Measurements from ENCODE around the gene C17orf67. TPM values are rescaled to one million over a fixed set of nuclear protein-coding genes. Genes with fewer than 3 reads are reported as not detected.

The C17orf67 gene
- total and polyA plus RNA-seq, 2 experiments from 2014 or later, result 1.2 to 1.3 TPM

- Histone ChIP-seq H3K36me3 (ENCODE audit: low read depth) (no peaks in the 10 kb centered on the region; the same call in 1 of the 2 replicates), H3F3A (ENCODE audit: insufficient read depth) (peaks cover 22% of the 10 kb centered on the region), H3K4me2 (ENCODE audit: unreplicated experiment) (no peak overlapping the region), H3K9me2 (ENCODE audit: insufficient read depth) (no peaks in the 10 kb centered on the region), H4K20me1 (ENCODE audit: insufficient read depth) (no peaks in the 10 kb centered on the region), H3K4me3 (no peak overlapping the region), H3K9me3 (ENCODE audit: low read depth) (no peaks in the 10 kb centered on the region), H3K27ac (no peak overlapping the region), H3K9ac (no peak overlapping the region), H3K27me3 (replicated peaks; ENCODE audit: insufficient read depth) (no peaks in the 10 kb centered on the region), H3K4me1 (ENCODE audit: insufficient read depth) (peaks cover 6% of the 10 kb centered on the region), H3K79me2 (ENCODE audit: insufficient read depth) (no peaks in the 10 kb centered on the region), H2AFZ (no peak overlapping the region)
- in situ Hi-C loops (cut with MboI), result no loop called here
- WGBS, 2 experiments (ENCODE audit: low coverage in 1 of 2, low lambda C conversion rate in 2 of 2, missing lambda C conversion rate in 2 of 2), result 30 to 32% methylated on average over 3 of the region's 3 CpGs
- no peak for DNase-seq
- TF ChIP-seq EZH2 (IDR thresholded peaks at IDR 0.05; ENCODE audit: insufficient read depth, poor library complexity, severe bottlenecking) (no peak), EZH2phosphoT487 (IDR thresholded peaks at IDR 0.05; ENCODE audit: insufficient read depth, low read depth) (no peak)
Observed at GRCh38 chr17:56866496-56866895, 32.8 kb upstream of the C17orf67 start.

- H3K4me2 ChIP-seq (ENCODE audit: unreplicated experiment), result no peak overlapping the region
- H3K27ac ChIP-seq, result no peak overlapping the region
- H3K79me2 ChIP-seq (ENCODE audit: insufficient read depth), result no peaks in the 10 kb centered on the region
- peaks cover 22% of the 10 kb centered on the region for H3F3A ChIP-seq (ENCODE audit: insufficient read depth)
- no peaks in the 10 kb centered on the region for H3K9me3 ChIP-seq (ENCODE audit: low read depth)
- WGBS, 2 experiments (ENCODE audit: low coverage in 1 of 2, low lambda C conversion rate in 2 of 2, missing lambda C conversion rate in 2 of 2), result 98 to 100% methylated on average over 5 of the region's 5 CpGs
- DNase-seq, result no peak
- H3K9ac ChIP-seq, result no peak overlapping the region
- H3K4me3 ChIP-seq, result no peak overlapping the region
- H4K20me1 ChIP-seq (ENCODE audit: insufficient read depth), result no peaks in the 10 kb centered on the region
- TF ChIP-seq EZH2phosphoT487 (IDR thresholded peaks at IDR 0.05; ENCODE audit: insufficient read depth, low read depth), result no peak
- no peak for TF ChIP-seq EZH2 (IDR thresholded peaks at IDR 0.05; ENCODE audit: insufficient read depth, poor library complexity, severe bottlenecking)
- no peaks in the 10 kb centered on the region for H3K9me2 ChIP-seq (ENCODE audit: insufficient read depth)
- H3K27me3 ChIP-seq (replicated peaks; ENCODE audit: insufficient read depth), result no peaks in the 10 kb centered on the region
- H2AFZ ChIP-seq, result no peak overlapping the region
- H3K36me3 ChIP-seq (ENCODE audit: low read depth), result no peaks in the 10 kb centered on the region; the same call in 1 of the 2 replicates
- H3K4me1 ChIP-seq (ENCODE audit: insufficient read depth), result peaks cover 6% of the 10 kb centered on the region
- in situ Hi-C loops (cut with MboI), result no loop called here
Observed at GRCh38 chr17:56866076-56866475, 32.4 kb upstream of the C17orf67 start.

- no peak overlapping the region for H3K4me2 ChIP-seq (ENCODE audit: unreplicated experiment)
- no peak for TF ChIP-seq EZH2phosphoT487 (IDR thresholded peaks at IDR 0.05; ENCODE audit: insufficient read depth, low read depth)
- TF ChIP-seq EZH2 (IDR thresholded peaks at IDR 0.05; ENCODE audit: insufficient read depth, poor library complexity, severe bottlenecking), result no peak
Observed at GRCh38 chr17:56863974-56864373, 30.3 kb upstream of the C17orf67 start.

GRCh38 chr17:56861899-56862298 is 28.2 kb upstream of the C17orf67 start:
- H3K27ac ChIP-seq, result no peak overlapping the region
- no peak for TF ChIP-seq EZH2 (IDR thresholded peaks at IDR 0.05; ENCODE audit: insufficient read depth, poor library complexity, severe bottlenecking)
- no peak for TF ChIP-seq EZH2phosphoT487 (IDR thresholded peaks at IDR 0.05; ENCODE audit: insufficient read depth, low read depth)
- no peaks in the 10 kb centered on the region for H3K79me2 ChIP-seq (ENCODE audit: insufficient read depth)
- no peaks in the 10 kb centered on the region for H4K20me1 ChIP-seq (ENCODE audit: insufficient read depth)
- H3K9me2 ChIP-seq (ENCODE audit: insufficient read depth), result no peaks in the 10 kb centered on the region
- no peaks in the 10 kb centered on the region for H3K9me3 ChIP-seq (ENCODE audit: low read depth)
- no peak for DNase-seq
- no peak overlapping the region for H2AFZ ChIP-seq
- in situ Hi-C loops (cut with MboI), result no loop called here
- 96% methylated on average over 3 of the region's 3 CpGs for WGBS, 2 experiments (ENCODE audit: low coverage in 1 of 2, low lambda C conversion rate in 2 of 2, missing lambda C conversion rate in 2 of 2)
- H3K4me3 ChIP-seq, result no peak overlapping the region
- H3K36me3 ChIP-seq (ENCODE audit: low read depth), result no peaks in the 10 kb centered on the region; the same call in none of the 2 replicates
- H3F3A ChIP-seq (ENCODE audit: insufficient read depth), result peaks cover 6% of the 10 kb centered on the region; the same call in 1 of the 2 replicates
- H3K9ac ChIP-seq, result no peak overlapping the region
- no peak overlapping the region for H3K4me2 ChIP-seq (ENCODE audit: unreplicated experiment)
- H3K4me1 ChIP-seq (ENCODE audit: insufficient read depth), result no peaks in the 10 kb centered on the region
- no peaks in the 10 kb centered on the region for H3K27me3 ChIP-seq (replicated peaks; ENCODE audit: insufficient read depth)

More at GRCh38 chr17:56863974-56864373, 30.3 kb upstream of the C17orf67 start:
- DNase-seq, result no peak
- Histone ChIP-seq H3K9me3 (ENCODE audit: low read depth) (no peaks in the 10 kb centered on the region), H4K20me1 (ENCODE audit: insufficient read depth) (no peaks in the 10 kb centered on the region), H3K9ac (no peak overlapping the region), H3K9me2 (ENCODE audit: insufficient read depth) (no peaks in the 10 kb centered on the region), H3K27me3 (replicated peaks; ENCODE audit: insufficient read depth) (no peaks in the 10 kb centered on the region), H3K27ac (no peak overlapping the region), H2AFZ (no peak overlapping the region), H3K4me1 (ENCODE audit: insufficient read depth) (peaks cover 6% of the 10 kb centered on the region), H3K79me2 (ENCODE audit: insufficient read depth) (no peaks in the 10 kb centered on the region), H3K36me3 (ENCODE audit: low read depth) (no peaks in the 10 kb centered on the region; the same call in 1 of the 2 replicates), H3K4me3 (no peak overlapping the region), H3F3A (ENCODE audit: insufficient read depth) (peaks cover 22% of the 10 kb centered on the region)
- WGBS, 2 experiments (ENCODE audit: low coverage in 1 of 2, low lambda C conversion rate in 2 of 2, missing lambda C conversion rate in 2 of 2), result 64 to 67% methylated on average over 3 of the region's 3 CpGs
- in situ Hi-C loops (cut with MboI), result no loop called here

- Histone ChIP-seq H3K4me1 (ENCODE audit: insufficient read depth) (no peaks in the 10 kb centered on the region), H4K20me1 (ENCODE audit: insufficient read depth) (no peaks in the 10 kb centered on the region), H2AFZ (no peak overlapping the region), H3K4me2 (ENCODE audit: unreplicated experiment) (no peak overlapping the region), H3K9ac (no peak overlapping the region), H3F3A (ENCODE audit: insufficient read depth) (no peaks in the 10 kb centered on the region), H3K36me3 (ENCODE audit: low read depth) (0 out of 2 replicates have a peak, but pooled peaks cover 8% of the 10 kb centered on the region), H3K4me3 (no peak overlapping the region), H3K27ac (no peak overlapping the region), H3K9me2 (ENCODE audit: insufficient read depth) (no peaks in the 10 kb centered on the region), H3K79me2 (ENCODE audit: insufficient read depth) (no peaks in the 10 kb centered on the region), H3K9me3 (ENCODE audit: low read depth) (no peaks in the 10 kb centered on the region), H3K27me3 (replicated peaks; ENCODE audit: insufficient read depth) (no peaks in the 10 kb centered on the region)
- TF ChIP-seq EZH2 (IDR thresholded peaks at IDR 0.05; ENCODE audit: insufficient read depth, poor library complexity, severe bottlenecking) (no peak), EZH2phosphoT487 (IDR thresholded peaks at IDR 0.05; ENCODE audit: insufficient read depth, low read depth) (no peak)
- in situ Hi-C loops (cut with MboI), result no loop called here
- 64 to 67% methylated on average over 3 of the region's 3 CpGs for WGBS, 2 experiments (ENCODE audit: low coverage in 1 of 2, low lambda C conversion rate in 2 of 2, missing lambda C conversion rate in 2 of 2)
- DNase-seq, result no peak
Observed at GRCh38 chr17:56851008-56851407, 17.3 kb upstream of the C17orf67 start.
